Skeletal muscle satellite cell (primary cell): Measurements from ENCODE around the gene RFX8.

ENCODE experiments used
- H3K27me3 ChIP-seq: 2 replicates; pipeline ENCODE4 v1.7.0; 2013; ENCODE audit warnings: low read length; ENCODE audit not compliant: control insufficient read depth, insufficient read depth
- H3K36me3 ChIP-seq: 2 replicates; pipeline ENCODE4 v1.7.0; 2013; ENCODE audit warnings: mild to moderate bottlenecking, control low read depth, low read length; ENCODE audit not compliant: insufficient read depth
- H3K4me1 ChIP-seq: 2 replicates; pipeline ENCODE4 v1.7.0; 2013; ENCODE audit warnings: low read length; ENCODE audit not compliant: control insufficient read depth, insufficient read depth
- H3K4me2 ChIP-seq: 2 replicates; pipeline ENCODE4 v1.7.0; 2013; ENCODE audit warnings: mild to moderate bottlenecking, low read length
- H3K4me3 ChIP-seq: 2 replicates; pipeline ENCODE4 v1.7.0; 2013; ENCODE audit warnings: low read length
- H3K9ac ChIP-seq: 2 replicates; pipeline ENCODE4 v1.7.0; 2013; ENCODE audit warnings: mild to moderate bottlenecking, low read depth, low read length, moderate library complexity
- H3K9me3 ChIP-seq: replicated peaks from 2 replicates; pipeline ENCODE4 v1.7.0; 2013; ENCODE audit warnings: mild to moderate bottlenecking, control low read depth, low read length

Gene RFX8

DNA sequence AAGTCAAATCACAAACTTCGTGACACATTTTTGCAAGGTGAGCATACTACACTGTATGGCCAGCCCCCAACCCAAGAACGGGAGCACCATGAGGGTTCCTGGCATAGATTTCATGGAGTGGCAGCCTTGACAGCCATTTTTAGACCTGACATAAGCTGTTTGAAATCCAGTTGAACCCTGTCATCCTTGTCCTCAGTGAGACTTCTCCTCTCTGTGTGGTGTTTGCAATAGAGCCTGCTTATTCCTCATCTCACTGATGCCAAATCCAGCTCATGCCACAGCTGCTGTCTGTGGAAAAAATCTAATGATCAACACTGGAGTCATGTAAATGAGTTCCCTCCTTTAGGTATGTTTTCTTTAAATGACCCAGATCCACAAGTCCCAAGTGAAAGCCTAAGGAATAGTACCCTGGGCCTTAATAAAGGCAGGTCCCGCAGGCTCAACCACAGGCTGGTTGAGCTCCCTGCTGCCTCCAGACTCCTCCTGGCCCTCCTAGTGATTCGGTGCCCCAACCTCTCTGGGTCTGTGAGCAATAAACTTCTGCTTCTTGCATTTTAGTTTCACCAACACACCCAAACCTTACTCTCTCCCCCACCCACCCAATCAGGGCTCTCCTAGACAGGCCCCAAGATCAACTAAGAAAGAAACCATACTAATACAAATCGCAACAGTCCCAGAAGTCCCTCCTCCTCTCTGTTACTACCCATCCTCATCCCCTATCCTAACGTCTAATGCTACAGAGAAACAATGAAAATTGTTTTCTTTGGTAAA lies 79.2 kb downstream of the RFX8 start:
- Histone ChIP-seq H3K4me1 (peaks cover 20% of the 10 kb centered on the region), H3K9ac (peak overlapping the region; percentile 65), H3K36me3 (no peaks in the 10 kb centered on the region), H3K4me3 (peak overlapping the region; percentile 44), H3K4me2 (peak overlapping the region; percentile 71), H3K27me3 (no peaks in the 10 kb centered on the region), H3K9me3 (no peaks in the 10 kb centered on the region)

- peaks cover 24% of the 10 kb centered on the region for H3K4me1 ChIP-seq
- no peak overlapping the region for H3K9ac ChIP-seq
- no peak overlapping the region for H3K4me3 ChIP-seq
- H3K9me3 ChIP-seq, result no peaks in the 10 kb centered on the region
- peaks cover 31% of the 10 kb centered on the region for H3K27me3 ChIP-seq
- H3K36me3 ChIP-seq, result no peaks in the 10 kb centered on the region
- H3K4me2 ChIP-seq, result no peak overlapping the region
Measured at GRCh38 chr2:101388232-101388631, 86.7 kb downstream of the RFX8 start.

DNA sequence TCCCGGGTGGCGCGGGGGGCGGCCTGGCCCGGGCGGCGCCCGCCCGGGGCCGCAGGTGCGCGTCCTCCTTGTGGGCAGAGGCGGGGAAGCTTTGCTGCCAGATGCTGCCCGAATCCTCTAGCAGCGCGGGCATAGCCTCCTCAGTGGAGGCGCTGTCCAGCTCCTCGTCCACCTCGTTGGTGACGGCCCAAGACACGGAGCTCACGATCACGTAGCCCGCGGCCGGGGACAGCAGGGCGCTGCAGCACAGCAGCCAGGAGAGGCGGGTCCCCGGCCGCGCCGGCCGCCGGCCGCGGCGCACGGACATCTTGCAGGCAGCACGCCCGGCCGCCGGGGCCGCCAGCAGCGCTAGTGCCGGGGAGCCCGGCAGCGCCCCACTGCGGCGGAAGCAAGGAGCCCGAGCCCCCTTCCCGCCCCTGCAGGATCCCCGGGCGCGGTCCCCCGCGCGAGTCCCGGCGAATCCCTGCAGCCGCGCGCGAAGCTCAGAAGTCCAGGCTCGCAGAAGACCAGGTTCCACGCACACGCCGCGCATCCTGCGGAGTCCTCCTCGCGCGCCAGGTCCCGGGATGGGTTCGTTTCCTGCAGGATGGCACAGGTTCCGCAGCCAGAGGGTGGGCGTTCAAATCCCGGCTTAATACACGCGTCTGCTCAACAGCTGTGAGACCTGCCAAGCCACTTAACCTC lies 87.6 kb downstream of the RFX8 start, which contains the start of gene CREG2:
CREG2 (minus strand) TSS at position 353 of the 684 bp plus-strand sequence; CDS start at position 307, 46 bp downstream.
- H3K4me1 ChIP-seq, result peaks cover 24% of the 10 kb centered on the region
- peak within 1 kb of the TSS; percentile 77 for H3K4me3 ChIP-seq
- peaks cover 31% of the 10 kb centered on the region for H3K27me3 ChIP-seq
- H3K9ac ChIP-seq, result peak within 1 kb of the TSS; percentile 45
- H3K9me3 ChIP-seq, result no peaks in the 10 kb centered on the region
- peak within 1 kb of the TSS; percentile 93 for H3K4me2 ChIP-seq
- H3K36me3 ChIP-seq, result no peaks in the 10 kb centered on the region

DNA sequence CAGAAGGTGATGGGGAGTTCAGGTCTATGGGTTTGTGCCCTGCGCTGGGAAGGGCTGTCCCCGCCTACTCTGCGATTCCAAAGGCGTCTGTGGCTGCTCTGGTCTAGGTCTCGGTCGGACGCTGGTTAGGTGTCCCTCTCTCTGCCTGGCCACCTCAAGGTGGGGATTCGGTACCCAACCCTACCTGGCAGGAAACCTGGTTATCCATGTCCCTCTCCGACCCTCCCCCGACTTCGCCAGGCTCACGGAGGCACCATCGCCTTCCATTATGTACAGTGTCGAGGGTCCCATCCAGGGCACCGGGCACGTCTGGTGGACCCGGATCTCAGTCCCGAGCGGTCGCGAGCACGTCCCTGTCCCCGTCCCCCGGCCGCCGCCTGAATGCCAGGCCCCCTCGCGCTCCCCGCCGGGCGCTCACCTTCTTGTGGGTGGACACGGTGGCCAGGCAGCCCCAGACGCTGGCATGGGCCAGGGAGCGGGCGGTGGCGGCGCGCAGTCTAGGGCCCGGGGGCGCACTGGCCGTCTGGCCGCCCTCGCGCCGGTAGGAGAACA lies 88.2 kb downstream of the RFX8 start:
- Histone ChIP-seq H3K4me1 (peaks cover 24% of the 10 kb centered on the region), H3K4me3 (peak overlapping the region; percentile 77), H3K9ac (peak overlapping the region; percentile 45)

DNA sequence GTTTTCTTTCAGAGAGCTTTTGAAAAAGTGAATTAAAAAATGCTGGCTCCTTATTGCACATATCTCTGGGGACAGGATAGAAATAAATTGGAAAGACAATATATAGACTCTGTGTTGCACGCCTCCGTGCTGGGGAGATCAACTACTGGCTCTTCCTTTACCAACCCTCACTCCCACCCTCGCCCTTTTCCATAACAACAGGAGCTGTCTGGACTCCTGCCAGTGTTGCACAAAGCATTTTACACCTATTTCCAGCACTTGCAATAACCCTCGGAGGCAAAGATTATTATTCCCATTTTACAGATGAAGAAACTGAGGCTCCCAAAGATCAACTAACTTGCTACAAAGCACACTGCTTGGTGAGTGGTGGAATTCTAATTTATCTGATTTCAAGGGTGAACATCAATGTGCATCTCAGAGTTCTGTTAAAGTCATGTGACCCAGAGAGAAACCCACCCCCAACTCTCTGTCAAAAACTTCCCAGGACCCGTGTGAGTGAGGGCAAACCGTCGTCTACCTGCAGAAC lies 91.8 kb downstream of the RFX8 start:
- Histone ChIP-seq H3K36me3 (no peaks in the 10 kb centered on the region), H3K27me3 (peaks cover 31% of the 10 kb centered on the region), H3K9ac (no peak overlapping the region), H3K4me3 (no peak overlapping the region), H3K9me3 (no peaks in the 10 kb centered on the region), H3K4me2 (no peak overlapping the region), H3K4me1 (peaks cover 24% of the 10 kb centered on the region)

More for the DNA sequence above, 88.2 kb downstream of the RFX8 start:
- H3K4me2 ChIP-seq, result peak overlapping the region; percentile 93
- peaks cover 31% of the 10 kb centered on the region for H3K27me3 ChIP-seq
- no peaks in the 10 kb centered on the region for H3K9me3 ChIP-seq
- no peaks in the 10 kb centered on the region for H3K36me3 ChIP-seq

DNA sequence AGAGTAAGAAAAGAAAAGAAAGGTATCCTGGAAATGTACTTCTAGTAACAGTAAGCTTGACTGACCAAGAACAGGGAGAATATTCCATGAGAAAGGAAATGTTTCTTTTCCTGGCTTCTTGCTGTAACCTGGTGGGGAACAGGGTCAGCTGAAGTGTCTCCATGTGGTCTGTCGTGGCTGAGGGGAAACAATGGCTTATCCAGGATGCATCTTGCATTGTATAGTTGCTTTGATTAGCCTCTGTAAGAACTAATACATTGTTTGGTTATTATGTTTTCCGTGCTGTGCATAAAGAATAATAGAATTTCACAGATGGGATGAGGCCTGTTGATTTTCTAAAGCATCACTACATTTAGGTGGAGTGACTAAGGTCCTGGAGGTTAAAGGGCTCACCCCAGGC lies 92.5 kb downstream of the RFX8 start:
- Histone ChIP-seq H3K4me1 (peaks cover 19% of the 10 kb centered on the region), H3K9ac (no peak overlapping the region), H3K4me3 (no peak overlapping the region), H3K36me3 (no peaks in the 10 kb centered on the region), H3K4me2 (no peak overlapping the region), H3K27me3 (peaks cover 26% of the 10 kb centered on the region), H3K9me3 (no peaks in the 10 kb centered on the region)

- Histone ChIP-seq H3K4me3 (no peak overlapping the region), H3K4me1 (peaks cover 11% of the 10 kb centered on the region), H3K9ac (no peak overlapping the region), H3K27me3 (peaks cover 9% of the 10 kb centered on the region), H3K36me3 (no peaks in the 10 kb centered on the region), H3K9me3 (no peaks in the 10 kb centered on the region), H3K4me2 (no peak overlapping the region)
Measured at GRCh38 chr2:101380376-101380775, 94.5 kb downstream of the RFX8 start.

GRCh38 chr2:101379091-101379490 lies 95.8 kb downstream of the RFX8 start:
- no peaks in the 10 kb centered on the region for H3K9me3 ChIP-seq
- no peak overlapping the region for H3K4me2 ChIP-seq
- no peaks in the 10 kb centered on the region for H3K36me3 ChIP-seq
- peaks cover 8% of the 10 kb centered on the region for H3K27me3 ChIP-seq
- no peak overlapping the region for H3K9ac ChIP-seq
- no peak overlapping the region for H3K4me3 ChIP-seq
- peaks cover 11% of the 10 kb centered on the region for H3K4me1 ChIP-seq

GRCh38 chr2:101375653-101376052 lies 99.3 kb downstream of the RFX8 start:
- H3K9ac ChIP-seq, result no peak overlapping the region
- H3K36me3 ChIP-seq, result no peaks in the 10 kb centered on the region
- no peaks in the 10 kb centered on the region for H3K9me3 ChIP-seq
- H3K27me3 ChIP-seq, result no peaks in the 10 kb centered on the region
- H3K4me3 ChIP-seq, result no peak overlapping the region
- peaks cover 5% of the 10 kb centered on the region for H3K4me1 ChIP-seq
- H3K4me2 ChIP-seq, result no peak overlapping the region

GRCh38 chr2:101374821-101375561 lies 99.9 kb downstream of the RFX8 start:
- no peaks in the 10 kb centered on the region for H3K4me1 ChIP-seq
- H3K9me3 ChIP-seq, result no peaks in the 10 kb centered on the region
- H3K27me3 ChIP-seq, result peaks cover 1% of the 10 kb centered on the region
- H3K4me3 ChIP-seq, result no peak overlapping the region
- H3K36me3 ChIP-seq, result no peaks in the 10 kb centered on the region
- no peak overlapping the region for H3K4me2 ChIP-seq
- H3K9ac ChIP-seq, result no peak overlapping the region

DNA sequence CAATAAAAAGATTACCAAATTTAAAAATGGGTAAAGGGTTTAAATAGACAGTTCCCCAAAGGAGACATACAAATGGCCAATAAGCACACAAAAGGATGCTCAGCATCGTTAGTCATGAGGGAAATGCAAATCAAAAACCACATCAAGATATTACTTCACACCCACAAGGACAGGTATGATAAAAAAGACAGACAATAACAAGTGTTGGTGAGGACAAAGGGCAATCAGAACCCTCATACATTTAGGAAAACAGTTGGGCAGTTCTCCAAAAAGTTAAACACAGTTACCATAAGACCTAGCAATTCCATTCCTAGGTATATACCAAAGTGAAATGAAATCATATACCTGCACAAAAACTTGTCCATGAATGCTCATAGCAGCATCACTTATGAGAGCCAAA lies 102.1 kb downstream of the RFX8 start:
- no peak overlapping the region for H3K9ac ChIP-seq
- peaks cover 5% of the 10 kb centered on the region for H3K27me3 ChIP-seq
- no peaks in the 10 kb centered on the region for H3K36me3 ChIP-seq
- H3K4me1 ChIP-seq, result no peaks in the 10 kb centered on the region
- H3K4me3 ChIP-seq, result no peak overlapping the region
- H3K9me3 ChIP-seq, result no peaks in the 10 kb centered on the region
- no peak overlapping the region for H3K4me2 ChIP-seq
